GM12892 (cell line): ENCODE measurements around the gene STC2.
A peak's percentile ranks its signal among the peaks of the same experiment; 100 is the strongest.

ENCODE experiments used
- DNase-seq: peaks from one replicate; pipeline ENCODE4 v3.0.0; 2011; ENCODE audit not compliant: insufficient read length
- FAIRE-seq: peaks from 2 replicates; lab custom pipeline; 2011; peaks lifted over from hg19 to GRCh38; lab: Jason Lieb, UNC
- POLR2A ChIP-seq: IDR thresholded peaks from 2 replicates; pipeline ENCODE4 v1.6.1; 2011; ENCODE audit warnings: low read depth, low read length, control low read depth
- POLR2AphosphoS5 ChIP-seq: IDR thresholded peaks from 2 replicates; pipeline ENCODE4 v1.6.1; 2011; ENCODE audit warnings: low read depth, low read length, control low read depth
- TAF1 ChIP-seq: IDR thresholded peaks from 2 replicates; pipeline ENCODE4 v1.6.1; 2011; ENCODE audit warnings: low read depth, mild to moderate bottlenecking, control low read depth, low read length, borderline replicate concordance

The STC2 gene

GRCh38 chr5:173317091-173317730, 11.0 kb downstream of the STC2 start:
- no peak for DNase-seq
- TF ChIP-seq POLR2AphosphoS5 (no peak), TAF1 (no peak), POLR2A (no peak)
- FAIRE-seq, result no peak

GRCh38 chr5:173316339-173317020, 11.7 kb downstream of the STC2 start:
- FAIRE-seq, result no peak
- TF ChIP-seq POLR2AphosphoS5, result no peak
- TF ChIP-seq TAF1, result no peak
- TF ChIP-seq POLR2A, result no peak
- no peak for DNase-seq

- DNase-seq (no peak), FAIRE-seq (no peak)
- no peak for TF ChIP-seq POLR2A
Observed at GRCh38 chr5:173315495-173316338, 12.5 kb downstream of the STC2 start.

GRCh38 chr5:173314166-173314952, 13.9 kb downstream of the STC2 start:
- TF ChIP-seq TAF1, result no peak
- TF ChIP-seq POLR2A, result no peak
- TF ChIP-seq POLR2AphosphoS5, result 0 out of 2 replicates have a peak, but pooled peaks have one; percentile 50
- FAIRE-seq (no peak), DNase-seq (no peak)

GRCh38 chr5:173313351-173313801, 14.8 kb downstream of the STC2 start:
- no peak for DNase-seq
- FAIRE-seq, result no peak
- TF ChIP-seq TAF1, result no peak
- TF ChIP-seq POLR2A, result no peak
- no peak for TF ChIP-seq POLR2AphosphoS5

- TF ChIP-seq POLR2A (no peak), TAF1 (no peak), POLR2AphosphoS5 (no peak)
- no peak for DNase-seq
- no peak for FAIRE-seq
Observed at GRCh38 chr5:173312821-173313220, 15.4 kb downstream of the STC2 start.

- FAIRE-seq (no peak), DNase-seq (no peak)
- TF ChIP-seq POLR2AphosphoS5 (no peak), POLR2A (no peak), TAF1 (no peak)
Observed at GRCh38 chr5:173311818-173312585, 16.2 kb downstream of the STC2 start.

GRCh38 chr5:173310861-173311785, 17.1 kb downstream of the STC2 start:
- no peak for FAIRE-seq
- no peak for TF ChIP-seq POLR2A
- no peak for DNase-seq

GRCh38 chr5:173310218-173310769, 17.9 kb downstream of the STC2 start:
- FAIRE-seq, result no peak
- TF ChIP-seq POLR2AphosphoS5 (no peak), POLR2A (no peak), TAF1 (no peak)

More at GRCh38 chr5:173310218-173310769, 17.9 kb downstream of the STC2 start:
- DNase-seq, result no peak
